Cerebellar cortex (tissue), 1 donor: ENCODE measurements around the gene SRPX.

Experiments used
- DNase-seq: peaks from one replicate; pipeline ENCODE4 v3.0.0-alpha.2; 2015; ENCODE audit warnings: low spot score

Gene SRPX

GRCh38 chrX:38220415-38221390, at the start of gene SRPX:
SRPX (minus strand) TSS chrX:38220871; CDS start chrX:38220792, 79 bp downstream.
- no peak for DNase-seq

- DNase-seq, result no peak
Observed at GRCh38 chrX:38268011-38268410, 47.3 kb upstream of the SRPX start.

- no peak for DNase-seq
Observed at GRCh38 chrX:38262715-38263620, 42.3 kb upstream of the SRPX start.

GRCh38 chrX:38260231-38260630, 39.6 kb upstream of the SRPX start:
- DNase-seq, result peak; percentile 4

GRCh38 chrX:38256019-38256418, 35.3 kb upstream of the SRPX start:
- DNase-seq, result no peak

- no peak for DNase-seq
Observed at GRCh38 chrX:38249965-38250364, 29.3 kb upstream of the SRPX start.

- no peak for DNase-seq
Observed at GRCh38 chrX:38247051-38247450, 26.4 kb upstream of the SRPX start.

- no peak for DNase-seq
Observed at GRCh38 chrX:38240541-38240940, 19.9 kb upstream of the SRPX start.

GRCh38 chrX:38236901-38237615, 16.4 kb upstream of the SRPX start:
- DNase-seq, result no peak

GRCh38 chrX:38233891-38234667, 13.4 kb upstream of the SRPX start:
- no peak for DNase-seq

GRCh38 chrX:38232079-38232686, 11.5 kb upstream of the SRPX start:
- DNase-seq, result no peak

- no peak for DNase-seq
Observed at GRCh38 chrX:38225093-38225492, 4.4 kb upstream of the SRPX start.

- DNase-seq, result no peak
Observed at GRCh38 chrX:38224160-38224559, 3.5 kb upstream of the SRPX start.

GRCh38 chrX:38221391-38221929, 789 bp upstream of the SRPX start:
- DNase-seq, result no peak

GRCh38 chrX:38220024-38220414, 652 bp downstream of the SRPX start:
- no peak for DNase-seq

- DNase-seq, result no peak
Observed at GRCh38 chrX:38216642-38217041, 4.0 kb downstream of the SRPX start.

- DNase-seq, result no peak
Observed at GRCh38 chrX:38214551-38215531, 5.8 kb downstream of the SRPX start.

- no peak for DNase-seq
Observed at GRCh38 chrX:38214044-38214443, 6.6 kb downstream of the SRPX start.

GRCh38 chrX:38211891-38212635, 8.6 kb downstream of the SRPX start:
- DNase-seq, result no peak
